Esophagus squamous epithelium (tissue), 5 donors: ENCODE data around the gene HSFX2. TPM values are rescaled to one million over a fixed set of nuclear protein-coding genes. Genes with fewer than 3 reads are reported as not detected.
"Not testable (repeated sequence)": the region's sequence is repeated elsewhere in the genome, so short reads cannot be mapped to it uniquely, and the experiment has no call there.

ENCODE experiments used
- DNase-seq: peaks from one replicate; lab custom pipeline; 2025; lab: John Stamatoyannopoulos, UW
- H3K27ac ChIP-seq, 4 donors: fragments of 200-600 bp; sonication (generic); one replicate each; pipeline ENCODE4 v1.5.1; 2016 to 2019; ENCODE audit warnings: mild to moderate bottlenecking in 1 of 4
- H3K27me3 ChIP-seq, 4 donors: fragments of 200-600 bp; sonication (generic); 1 replicate in 3 of 4; 2 replicates in 1 of 4; pipeline versions ENCODE4 v1.5.1 to v1.6.0; 2017 to 2021; ENCODE audit warnings: antibody characterized with exemption in 1 of 4
- H3K36me3 ChIP-seq, 3 donors: fragments of 200-600 bp; sonication (generic); one replicate each; pipeline ENCODE4 v1.5.1; 2016 to 2019
- H3K4me1 ChIP-seq, 3 donors: fragments of 200-600 bp; sonication (generic); one replicate each; pipeline ENCODE4 v1.5.1; 2017 to 2019
- H3K4me3 ChIP-seq, 4 donors: fragments of 200-600 bp; sonication (generic); 1 replicate in 3 of 4; 2 replicates in 1 of 4; pipeline ENCODE4 v1.5.1; 2016 to 2019; ENCODE audit warnings: mild to moderate bottlenecking in 2 of 4, moderate library complexity in 1 of 4
- H3K9me3 ChIP-seq, 3 donors: fragments of 200-600 bp; sonication (generic); one replicate each; pipeline ENCODE4 v1.5.1; 2016 to 2019
- CTCF ChIP-seq, 6 experiments: fragments of 450-650 bp in 4 of 6; fragments of 200-600 bp in 2 of 6; sonication (generic) in 2 of 6; IDR thresholded peaks; one replicate each; pipeline ENCODE4 v1.5.1; 2016 to 2019; ENCODE audit warnings: antibody characterized with exemption in 6 of 6, mild to moderate bottlenecking in 4 of 6, moderate library complexity in 4 of 6
- POLR2A ChIP-seq, 4 donors: fragments of 450-650 bp; IDR thresholded peaks; one replicate each; pipeline ENCODE4 v1.6.1; 2017; ENCODE audit warnings: antibody characterized with exemption in 4 of 4, mild to moderate bottlenecking in 4 of 4, moderate library complexity in 3 of 4
- WGBS, 2 donors: methylation state at CpG; one replicate each; pipeline ENCODE4 v1.1.5; 2018; 5-methylcytosine and 5-hydroxymethylcytosine counted together
- intact Hi-C: fragments of 100-400 bp; cut with DNase I; formaldehyde crosslinking; loops from one replicate; pipeline ENCODE4 v1.15.0; 2022
- total RNA-seq, 4 donors: library from RNA; depleted of rRNA; stranded (reverse); fragments of >200 nt; gene quantifications; one replicate each; pipeline ENCODE4 v1.1.0, GENCODE V29; 2016
- donor health status: DM: yes; HTN: yes; CAD: no.

The HSFX2 gene
- 1 to 10 TPM in 1 of 4 donors, not detected in 3; 1.2 TPM for total RNA-seq

- H3K27ac ChIP-seq, DNase-seq, intact Hi-C loops, H3K9me3 ChIP-seq, H3K36me3 ChIP-seq, H3K27me3 ChIP-seq, H3K4me1 ChIP-seq, H3K4me3 ChIP-seq: not testable (repeated sequence)
- no CpG with 5 or more reads among the region's 17 CpGs for WGBS, 2 donors
These were observed at the start of gene HSFX2 for GRCh38 chrX:149595214-149595613. HSFX2 (minus strand) TSS chrX:149595314; CDS start chrX:149594700, 614 bp downstream.

- intact Hi-C loops = no loop called here
- Histone ChIP-seq H3K27ac (no peak overlapping the region), H3K27me3 (no peaks in the 10 kb centered on the region), H3K9me3 (no peaks in the 10 kb centered on the region), H3K4me1 (no peaks in the 10 kb centered on the region), H3K36me3 (no peaks in the 10 kb centered on the region), H3K4me3 (no peak overlapping the region)
- no peak for DNase-seq
- no peak for TF ChIP-seq POLR2A (IDR thresholded peaks at IDR 0.05)
- no peak for TF ChIP-seq CTCF (IDR thresholded peaks at IDR 0.05)
- WGBS, 2 donors = 76 to 84% methylated on average over 4 of the region's 4 CpGs
These were observed 48.4 kb upstream of the HSFX2 start for GRCh38 chrX:149643496-149643895.

- no peaks in the 10 kb centered on the region for H3K4me1 ChIP-seq
- H3K4me3 ChIP-seq = no peak overlapping the region
- no peak overlapping the region for H3K27ac ChIP-seq
- no peaks in the 10 kb centered on the region for H3K36me3 ChIP-seq
- no peaks in the 10 kb centered on the region for H3K27me3 ChIP-seq
- no peak for DNase-seq
- intact Hi-C loops = no loop called here
- H3K9me3 ChIP-seq = no peaks in the 10 kb centered on the region
- no peak for TF ChIP-seq POLR2A (IDR thresholded peaks at IDR 0.05)
- TF ChIP-seq CTCF (IDR thresholded peaks at IDR 0.05) = no peak
- 35 to 40% methylated on average over 2 of the region's 2 CpGs for whole genome bisulfite sequencing, 2 donors
These were observed 46.7 kb upstream of the HSFX2 start for GRCh38 chrX:149641835-149642234.

- H3K9me3 ChIP-seq = no peaks in the 10 kb centered on the region
- H3K27me3 ChIP-seq = no peaks in the 10 kb centered on the region
- H3K4me1 ChIP-seq = no peaks in the 10 kb centered on the region
- no peak for TF ChIP-seq CTCF (IDR thresholded peaks at IDR 0.05)
- no peak for TF ChIP-seq POLR2A (IDR thresholded peaks at IDR 0.05)
- H3K4me3 ChIP-seq = no peak overlapping the region
- intact Hi-C loops = no loop called here
- H3K27ac ChIP-seq = no peak overlapping the region
- no peaks in the 10 kb centered on the region for H3K36me3 ChIP-seq
- WGBS, 2 donors = 48 to 51% methylated on average over 3 of the region's 3 CpGs
- no peak for DNase-seq
These were observed 46.3 kb upstream of the HSFX2 start for GRCh38 chrX:149641432-149641831.

GRCh38 chrX:149639568-149639967 is 44.5 kb upstream of the HSFX2 start:
- Histone ChIP-seq H3K27ac (no peak overlapping the region), H3K9me3 (no peaks in the 10 kb centered on the region), H3K4me1 (no peaks in the 10 kb centered on the region), H3K4me3 (no peak overlapping the region), H3K27me3 (no peaks in the 10 kb centered on the region), H3K36me3 (no peaks in the 10 kb centered on the region)
- 40% methylated on average over 1 of the region's 3 CpGs; no CpG with 5 or more reads in 1 of the 2 donors for WGBS, 2 donors
- no peak for TF ChIP-seq POLR2A (IDR thresholded peaks at IDR 0.05)
- no peak for TF ChIP-seq CTCF (IDR thresholded peaks at IDR 0.05)
- intact Hi-C loops = loop anchor here (10.0 kb wide), 1 partner anchor 75 kb away; no protein-coding TSS in a partner anchor
- DNase-seq = no peak

GRCh38 chrX:149638860-149639259 is 43.7 kb upstream of the HSFX2 start:
- Histone ChIP-seq H3K36me3 (no peaks in the 10 kb centered on the region), H3K9me3 (no peaks in the 10 kb centered on the region), H3K27me3 (no peaks in the 10 kb centered on the region), H3K4me3 (no peak overlapping the region), H3K27ac (no peak overlapping the region), H3K4me1 (no peaks in the 10 kb centered on the region)
- no peak for DNase-seq
- no peak for TF ChIP-seq POLR2A (IDR thresholded peaks at IDR 0.05)
- TF ChIP-seq CTCF (IDR thresholded peaks at IDR 0.05) = no peak
- intact Hi-C loops = loop anchor here (10.0 kb wide), 1 partner anchor 74 kb away; no protein-coding TSS in a partner anchor
